Ascending aorta (tissue), 2 donors: ENCODE data around the gene RBCK1. TPM values are rescaled to one million over a fixed set of nuclear protein-coding genes. Genes with fewer than 3 reads are reported as not detected.
"Not testable (repeated sequence)": the region's sequence is repeated elsewhere in the genome, so short reads cannot be mapped to it uniquely, and the experiment has no call there.

ENCODE experiments used
- DNase-seq, 2 donors: peaks; one replicate each; pipeline ENCODE4 v3.0.0-alpha.2; 2019; ENCODE audit warnings: low spot score in 2 of 2
- H3K27ac ChIP-seq, 2 donors: fragments of 200-600 bp; sonication (generic); one replicate each; pipeline ENCODE4 v1.5.1; 2016 to 2017; ENCODE audit warnings: mild to moderate bottlenecking in 1 of 2
- H3K27me3 ChIP-seq: fragments of 200-600 bp; sonication (generic); one replicate; pipeline ENCODE4 v1.5.1; 2017
- H3K36me3 ChIP-seq, 2 donors: fragments of 200-600 bp; sonication (generic); one replicate each; pipeline ENCODE4 v1.5.1; 2016
- H3K4me1 ChIP-seq, 2 donors: fragments of 200-600 bp; sonication (generic); one replicate each; pipeline ENCODE4 v1.5.1; 2016 to 2017; ENCODE audit warnings: mild to moderate bottlenecking in 1 of 2
- H3K4me3 ChIP-seq, 2 donors: fragments of 200-600 bp; sonication (generic); one replicate each; pipeline ENCODE4 v1.5.1; 2016 to 2017; ENCODE audit warnings: mild to moderate bottlenecking in 1 of 2
- H3K9me3 ChIP-seq, 2 donors: fragments of 200-600 bp; sonication (generic); one replicate each; pipeline ENCODE4 v1.5.1; 2016
- intact Hi-C: fragments of 100-400 bp; cut with DNase I; formaldehyde crosslinking; loops from one replicate; pipeline ENCODE4 v1.15.1; 2023
- total RNA-seq: library from RNA; depleted of rRNA; stranded (reverse); fragments of >200 nt; gene quantifications from one replicate; pipeline ENCODE4 v1.1.0, GENCODE V29; 2016
- TF ChIP-seq, protein P1 (sequence below), 3 experiments: fragments of 200-600 bp in 2 of 3; fragments of 450-650 bp in 1 of 3; sonication (generic) in 2 of 3; IDR thresholded peaks; one replicate each; pipeline ENCODE4 v1.5.1; 2016 to 2019; ENCODE audit warnings: antibody characterized with exemption in 3 of 3, mild to moderate bottlenecking in 1 of 3, moderate library complexity in 1 of 3

The RBCK1 gene
- total RNA-seq, 1 donor from 2014 or later, result 123 TPM

DNA sequence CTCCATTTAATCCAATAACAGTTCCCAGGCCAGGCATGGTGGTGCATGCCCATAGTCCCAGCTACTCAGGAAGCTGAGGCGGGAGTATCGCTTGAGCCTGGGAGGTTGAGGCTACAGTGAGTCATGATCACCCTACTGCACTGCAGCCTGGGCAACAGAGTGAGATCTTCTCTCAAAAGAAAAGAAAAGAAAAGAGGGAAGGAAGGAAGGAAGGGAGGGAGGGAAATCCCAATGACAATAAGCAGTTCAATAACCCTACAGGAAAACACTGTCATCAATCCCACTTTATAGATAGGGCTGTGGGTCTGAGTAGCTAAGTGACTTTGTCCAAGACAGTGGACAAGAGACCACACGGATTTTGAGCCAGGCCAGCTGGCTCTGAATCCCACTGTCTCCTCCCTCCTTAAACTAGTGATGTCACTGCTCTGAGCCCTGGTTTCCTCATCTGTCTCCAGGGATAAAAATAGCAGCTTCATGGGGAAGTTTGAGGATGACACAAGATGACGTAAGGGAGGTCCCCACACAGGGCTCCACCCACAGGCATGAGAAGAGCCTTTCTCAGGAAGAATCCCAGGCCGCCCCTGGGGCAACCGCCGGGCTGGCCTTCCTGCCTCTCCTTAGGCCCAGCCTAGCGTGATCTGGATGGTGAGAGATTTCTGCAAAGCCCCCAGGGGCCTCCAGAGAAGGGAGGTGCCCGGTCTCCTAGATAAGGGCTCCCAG is 34.8 kb upstream of the RBCK1 start:
- Histone ChIP-seq H3K4me3 (no peak overlapping the region), H3K27ac (peak overlapping the region in 1 of 2 donors; percentile 16), H3K36me3 (no peaks in the 10 kb centered on the region), H3K9me3 (no peaks in the 10 kb centered on the region), H3K4me1 (no peaks in the 10 kb centered on the region), H3K27me3 (no peaks in the 10 kb centered on the region)
- intact Hi-C loops, result no loop called here
- TF ChIP-seq, protein P1, sequence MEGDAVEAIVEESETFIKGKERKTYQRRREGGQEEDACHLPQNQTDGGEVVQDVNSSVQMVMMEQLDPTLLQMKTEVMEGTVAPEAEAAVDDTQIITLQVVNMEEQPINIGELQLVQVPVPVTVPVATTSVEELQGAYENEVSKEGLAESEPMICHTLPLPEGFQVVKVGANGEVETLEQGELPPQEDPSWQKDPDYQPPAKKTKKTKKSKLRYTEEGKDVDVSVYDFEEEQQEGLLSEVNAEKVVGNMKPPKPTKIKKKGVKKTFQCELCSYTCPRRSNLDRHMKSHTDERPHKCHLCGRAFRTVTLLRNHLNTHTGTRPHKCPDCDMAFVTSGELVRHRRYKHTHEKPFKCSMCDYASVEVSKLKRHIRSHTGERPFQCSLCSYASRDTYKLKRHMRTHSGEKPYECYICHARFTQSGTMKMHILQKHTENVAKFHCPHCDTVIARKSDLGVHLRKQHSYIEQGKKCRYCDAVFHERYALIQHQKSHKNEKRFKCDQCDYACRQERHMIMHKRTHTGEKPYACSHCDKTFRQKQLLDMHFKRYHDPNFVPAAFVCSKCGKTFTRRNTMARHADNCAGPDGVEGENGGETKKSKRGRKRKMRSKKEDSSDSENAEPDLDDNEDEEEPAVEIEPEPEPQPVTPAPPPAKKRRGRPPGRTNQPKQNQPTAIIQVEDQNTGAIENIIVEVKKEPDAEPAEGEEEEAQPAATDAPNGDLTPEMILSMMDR (IDR thresholded peaks at IDR 0.05), result no peak
- no peak for DNase-seq

DNA sequence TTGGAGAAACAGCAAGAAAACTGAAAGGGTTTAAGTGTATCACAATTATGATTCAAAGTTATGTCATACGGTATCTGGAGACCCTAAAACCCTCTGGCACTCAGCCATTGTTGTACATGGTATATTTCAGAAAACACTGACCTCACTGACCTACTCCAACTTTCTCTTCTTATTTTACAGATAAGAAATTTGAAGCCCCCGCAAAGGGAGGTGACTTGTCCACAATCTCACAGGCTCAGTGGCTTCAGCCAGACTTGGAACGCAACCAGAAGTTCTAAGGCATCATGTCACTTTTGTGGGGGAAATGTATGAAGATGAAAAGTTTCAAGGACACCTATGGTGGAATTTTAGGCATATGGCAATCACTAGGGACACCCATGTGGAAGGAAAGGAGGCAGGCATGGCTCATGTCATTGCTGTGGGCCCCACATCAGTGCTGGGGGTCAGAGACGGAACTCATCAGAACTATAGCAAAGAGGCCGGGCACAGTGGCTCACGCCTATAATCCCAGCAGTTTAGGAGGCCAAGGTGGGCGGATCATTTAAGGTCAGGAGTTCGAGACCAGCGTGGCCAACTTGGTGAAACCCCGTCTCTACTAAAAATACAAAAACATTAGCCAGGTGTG is 32.7 kb upstream of the RBCK1 start:
- no peak for DNase-seq
- Histone ChIP-seq H3K36me3 (no peaks in the 10 kb centered on the region), H3K9me3 (no peaks in the 10 kb centered on the region), H3K27ac (no peak overlapping the region), H3K4me3 (no peak overlapping the region), H3K27me3 (no peaks in the 10 kb centered on the region), H3K4me1 (no peaks in the 10 kb centered on the region)
- TF ChIP-seq, protein P1 (IDR thresholded peaks at IDR 0.05), result no peak
- intact Hi-C loops, result no loop called here

DNA sequence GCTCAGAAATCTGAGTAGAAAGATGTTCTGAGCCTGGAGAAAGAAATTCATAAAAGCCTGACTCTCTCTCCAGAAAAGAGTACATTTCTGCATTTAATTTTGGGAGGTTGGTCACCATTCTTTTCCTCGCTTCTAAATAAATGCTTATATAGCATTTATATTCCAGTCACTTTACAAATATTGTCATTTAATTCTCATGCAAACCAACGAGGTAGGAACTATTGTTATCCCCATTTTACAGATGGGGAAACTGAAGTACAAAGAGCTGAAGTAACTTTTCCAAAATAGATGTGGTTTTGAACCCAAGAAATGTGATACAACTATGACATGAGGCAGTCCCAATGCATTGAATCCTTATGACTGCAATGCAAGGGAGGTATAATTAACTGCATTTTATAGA is 32.0 kb upstream of the RBCK1 start:
- Histone ChIP-seq H3K4me1 (no peaks in the 10 kb centered on the region), H3K27me3 (no peaks in the 10 kb centered on the region), H3K27ac (no peak overlapping the region), H3K36me3 (no peaks in the 10 kb centered on the region), H3K9me3 (no peaks in the 10 kb centered on the region), H3K4me3 (no peak overlapping the region)
- no peak for DNase-seq
- TF ChIP-seq, protein P1 (IDR thresholded peaks at IDR 0.05), result no peak
- intact Hi-C loops, result no loop called here

DNA sequence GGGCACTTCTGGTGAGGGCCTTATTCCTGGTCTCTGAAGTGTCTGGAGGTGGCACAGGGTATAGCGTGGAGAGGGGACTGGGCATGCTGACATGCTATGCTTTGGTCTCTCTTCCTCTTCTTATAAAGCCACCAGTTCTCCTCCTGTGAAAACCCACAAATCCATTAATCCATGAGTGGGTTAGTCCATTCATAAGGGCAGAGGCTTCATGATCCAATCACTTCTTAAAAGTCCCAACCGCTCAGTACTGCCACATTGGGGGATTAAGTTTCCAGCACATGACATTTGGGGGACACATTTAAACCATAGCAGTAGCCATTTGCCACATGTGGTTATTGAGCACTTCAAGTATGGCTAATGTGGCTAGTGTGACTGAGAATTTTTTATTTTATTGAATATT is 31.3 kb upstream of the RBCK1 start:
- H3K27ac ChIP-seq, result no peak overlapping the region
- DNase-seq, result no peak
- no peaks in the 10 kb centered on the region for H3K36me3 ChIP-seq
- no peaks in the 10 kb centered on the region for H3K27me3 ChIP-seq
- H3K4me1 ChIP-seq, result no peaks in the 10 kb centered on the region
- H3K9me3 ChIP-seq, result no peaks in the 10 kb centered on the region
- H3K4me3 ChIP-seq, result no peak overlapping the region
- intact Hi-C loops, result no loop called here
- TF ChIP-seq, protein P1 (IDR thresholded peaks at IDR 0.05), result no peak

DNA sequence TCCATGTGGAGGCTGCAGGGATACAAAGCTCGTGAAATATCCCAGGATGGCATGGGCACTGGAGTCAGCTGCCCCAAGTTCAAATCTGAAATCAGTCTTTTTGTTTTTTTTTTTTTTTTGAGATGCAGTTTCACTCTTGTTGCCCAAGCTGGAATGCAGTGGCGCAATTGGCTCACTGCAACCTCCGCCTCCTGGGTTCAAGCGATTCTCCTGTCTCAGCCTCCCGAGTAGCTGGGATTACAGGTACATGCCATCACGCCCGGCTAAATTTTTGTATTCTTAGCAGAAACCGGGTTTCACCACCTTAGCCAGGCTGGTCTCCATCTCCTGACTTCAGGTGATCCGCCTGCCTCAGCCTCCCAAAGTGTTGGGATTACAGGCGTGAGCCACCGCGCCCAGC is 30.5 kb upstream of the RBCK1 start:
- H3K36me3 ChIP-seq, H3K4me3 ChIP-seq, H3K9me3 ChIP-seq, H3K27ac ChIP-seq, H3K4me1 ChIP-seq, DNase-seq, intact Hi-C loops, H3K27me3 ChIP-seq: not testable (repeated sequence)

DNA sequence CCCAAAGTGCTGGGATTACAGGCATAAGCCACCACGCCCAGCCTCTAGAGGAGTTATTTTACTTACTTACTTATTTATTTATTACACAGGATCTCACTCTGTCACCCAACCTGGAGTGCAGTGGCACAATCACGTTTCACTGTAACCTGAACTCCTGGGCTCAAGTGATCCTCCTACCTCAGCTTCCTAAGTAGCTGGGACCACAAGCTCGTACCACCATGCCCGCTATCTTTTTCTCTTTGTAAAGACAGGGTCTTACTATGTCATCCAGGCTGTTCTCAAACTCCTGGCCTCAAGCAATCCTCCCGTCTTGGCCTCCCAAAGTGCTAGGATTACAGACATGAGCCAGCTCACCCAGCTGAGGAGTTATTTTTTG is 29.1 kb upstream of the RBCK1 start:
- no peak for DNase-seq
- intact Hi-C loops, result no loop called here
- H3K36me3 ChIP-seq, result no peaks in the 10 kb centered on the region

More for the DNA sequence above, 29.1 kb upstream of the RBCK1 start:
- H3K27me3 ChIP-seq, result no peaks in the 10 kb centered on the region
- H3K9me3 ChIP-seq, result no peaks in the 10 kb centered on the region
- H3K4me3 ChIP-seq, result no peak overlapping the region
- H3K4me1 ChIP-seq, result no peaks in the 10 kb centered on the region
- TF ChIP-seq, protein P1 (IDR thresholded peaks at IDR 0.05), result no peak
- H3K27ac ChIP-seq, result no peak overlapping the region
